Central memory CD8-positive, alpha-beta T cell (primary cell): ENCODE measurements around the gene GPD1L.
A peak's percentile ranks its signal among the peaks of the same experiment; 100 is the strongest.
"Not testable (repeated sequence)": the region's sequence is repeated elsewhere in the genome, so short reads cannot be mapped to it uniquely, and the experiment has no call there.

Experiments used
- ATAC-seq: fragments of 150-1000 bp; cut with Tn5 transposase; replicated peaks from 2 replicates; pipeline ENCODE4 v1.10.0; 2022; ENCODE audit warnings: mild to moderate bottlenecking, moderate FRiP score, moderate number of reproducible peaks; ENCODE audit not compliant: poor library complexity, severe bottlenecking; ENCODE audit errors: extremely low read depth
- DNase-seq, 2 donors: peaks; one replicate each; pipeline ENCODE4 v3.0.0; 2021; ENCODE audit warnings: low spot score in 2 of 2
- H3K27ac Mint-ChIP-seq: one replicate; pipeline ENCODE4 v1.8.0; 2022; ENCODE audit warnings: low read depth, mild to moderate bottlenecking, moderate library complexity, mixed read lengths
- H3K27me3 Mint-ChIP-seq: one replicate; pipeline ENCODE4 v1.8.0; 2022; ENCODE audit warnings: mixed read lengths
- H3K36me3 Mint-ChIP-seq: one replicate; pipeline ENCODE4 v1.8.0; 2022; ENCODE audit warnings: mild to moderate bottlenecking, moderate library complexity, mixed read lengths; ENCODE audit not compliant: insufficient read depth
- H3K4me1 Mint-ChIP-seq: one replicate; pipeline ENCODE4 v1.8.0; 2022; ENCODE audit warnings: mixed read lengths
- H3K4me3 Mint-ChIP-seq: one replicate; pipeline ENCODE4 v1.8.0; 2022; ENCODE audit warnings: mild to moderate bottlenecking, moderate library complexity, mixed read lengths
- H3K9me3 Mint-ChIP-seq: one replicate; pipeline ENCODE4 v1.8.0; 2022; ENCODE audit warnings: mixed read lengths

The GPD1L gene

GRCh38 chr3:32110233-32110760 is 3.9 kb downstream of the GPD1L start:
- H3K27me3 Mint-ChIP-seq: no peaks in the 10 kb centered on the region
- H3K27ac Mint-ChIP-seq: no peak overlapping the region
- DNase-seq: no peak
- H3K9me3 Mint-ChIP-seq: peaks cover 6% of the 10 kb centered on the region
- H3K4me3 Mint-ChIP-seq: no peak overlapping the region
- no peak for ATAC-seq
- peaks cover 8% of the 10 kb centered on the region for H3K36me3 Mint-ChIP-seq
- peaks cover 50% of the 10 kb centered on the region for H3K4me1 Mint-ChIP-seq

- Mint-ChIP-seq H3K27ac (no peak overlapping the region), H3K4me1 (peaks cover 44% of the 10 kb centered on the region), H3K36me3 (peaks cover 6% of the 10 kb centered on the region), H3K9me3 (peaks cover 6% of the 10 kb centered on the region), H3K27me3 (no peaks in the 10 kb centered on the region), H3K4me3 (no peak overlapping the region)
- ATAC-seq: no peak
- no peak for DNase-seq
Measured at GRCh38 chr3:32111560-32111959, 5.1 kb downstream of the GPD1L start.

GRCh38 chr3:32113566-32113965 is 7.1 kb downstream of the GPD1L start:
- peak overlapping the region; percentile 88 for H3K27ac Mint-ChIP-seq
- H3K9me3 Mint-ChIP-seq: peaks cover 6% of the 10 kb centered on the region
- peaks cover 6% of the 10 kb centered on the region for H3K36me3 Mint-ChIP-seq
- H3K4me3 Mint-ChIP-seq: no peak overlapping the region
- ATAC-seq: no peak
- DNase-seq: no peak
- peaks cover 38% of the 10 kb centered on the region for H3K4me1 Mint-ChIP-seq
- no peaks in the 10 kb centered on the region for H3K27me3 Mint-ChIP-seq

GRCh38 chr3:32113981-32114545 is 7.6 kb downstream of the GPD1L start:
- DNase-seq (no peak), ATAC-seq (no peak)
- H3K4me1 Mint-ChIP-seq: peaks cover 39% of the 10 kb centered on the region
- peaks cover 6% of the 10 kb centered on the region for H3K36me3 Mint-ChIP-seq
- H3K27ac Mint-ChIP-seq: peak overlapping the region; percentile 88
- peak overlapping the region; percentile 80 for H3K4me3 Mint-ChIP-seq
- H3K9me3 Mint-ChIP-seq: peaks cover 6% of the 10 kb centered on the region
- H3K27me3 Mint-ChIP-seq: no peaks in the 10 kb centered on the region

GRCh38 chr3:32114546-32115386 is 8.3 kb downstream of the GPD1L start:
- Mint-ChIP-seq H3K4me3 (peak overlapping the region; percentile 80), H3K27ac (peak overlapping the region; percentile 88), H3K4me1 (peaks cover 40% of the 10 kb centered on the region)
- H3K36me3 Mint-ChIP-seq, H3K27me3 Mint-ChIP-seq, H3K9me3 Mint-ChIP-seq: not testable (repeated sequence)
- DNase-seq (peak; percentile 41 to 61), ATAC-seq (peak; percentile 67)

GRCh38 chr3:32117320-32117719 is 10.9 kb downstream of the GPD1L start:
- H3K4me1 Mint-ChIP-seq: peaks cover 45% of the 10 kb centered on the region
- H3K27ac Mint-ChIP-seq: no peak overlapping the region

GRCh38 chr3:32118215-32118614 is 11.8 kb downstream of the GPD1L start:
- Mint-ChIP-seq H3K4me1 (peaks cover 44% of the 10 kb centered on the region), H3K27ac (no peak overlapping the region), H3K27me3 (no peaks in the 10 kb centered on the region), H3K9me3 (peaks cover 6% of the 10 kb centered on the region), H3K4me3 (no peak overlapping the region), H3K36me3 (peaks cover 10% of the 10 kb centered on the region)
- ATAC-seq (no peak), DNase-seq (no peak)

More at GRCh38 chr3:32117320-32117719, 10.9 kb downstream of the GPD1L start:
- DNase-seq (no peak), ATAC-seq (no peak)
- no peaks in the 10 kb centered on the region for H3K27me3 Mint-ChIP-seq
- H3K9me3 Mint-ChIP-seq: peaks cover 6% of the 10 kb centered on the region
- peaks cover 10% of the 10 kb centered on the region for H3K36me3 Mint-ChIP-seq
- H3K4me3 Mint-ChIP-seq: no peak overlapping the region

- H3K36me3 Mint-ChIP-seq: peaks cover 4% of the 10 kb centered on the region
- H3K27ac Mint-ChIP-seq: no peak overlapping the region
- H3K4me3 Mint-ChIP-seq: no peak overlapping the region
- no peaks in the 10 kb centered on the region for H3K9me3 Mint-ChIP-seq
- DNase-seq (no peak), ATAC-seq (no peak)
- peaks cover 31% of the 10 kb centered on the region for H3K4me1 Mint-ChIP-seq
- H3K27me3 Mint-ChIP-seq: no peaks in the 10 kb centered on the region
Measured at GRCh38 chr3:32120471-32120870, 14.1 kb downstream of the GPD1L start.

- DNase-seq (no peak), ATAC-seq (no peak)
- Mint-ChIP-seq H3K36me3 (peaks cover 4% of the 10 kb centered on the region), H3K27ac (no peak overlapping the region), H3K27me3 (no peaks in the 10 kb centered on the region), H3K9me3 (no peaks in the 10 kb centered on the region), H3K4me1 (peaks cover 31% of the 10 kb centered on the region), H3K4me3 (no peak overlapping the region)
Measured at GRCh38 chr3:32121137-32121536, 14.7 kb downstream of the GPD1L start.

GRCh38 chr3:32123620-32124019 is 17.2 kb downstream of the GPD1L start:
- no peak for DNase-seq
- H3K27me3 Mint-ChIP-seq: no peaks in the 10 kb centered on the region
- no peak overlapping the region for H3K4me3 Mint-ChIP-seq
- H3K27ac Mint-ChIP-seq: no peak overlapping the region
- ATAC-seq: no peak
- H3K9me3 Mint-ChIP-seq: no peaks in the 10 kb centered on the region
- H3K36me3 Mint-ChIP-seq: peaks cover 4% of the 10 kb centered on the region
- H3K4me1 Mint-ChIP-seq: peaks cover 27% of the 10 kb centered on the region

- no peak overlapping the region for H3K4me3 Mint-ChIP-seq
- H3K27ac Mint-ChIP-seq: no peak overlapping the region
- DNase-seq: no peak
- H3K27me3 Mint-ChIP-seq: no peaks in the 10 kb centered on the region
- H3K4me1 Mint-ChIP-seq: peaks cover 23% of the 10 kb centered on the region
- no peak for ATAC-seq
- no peaks in the 10 kb centered on the region for H3K9me3 Mint-ChIP-seq
- peaks cover 8% of the 10 kb centered on the region for H3K36me3 Mint-ChIP-seq
Measured at GRCh38 chr3:32125012-32125411, 18.6 kb downstream of the GPD1L start.

GRCh38 chr3:32126305-32127015 is 20.0 kb downstream of the GPD1L start:
- Mint-ChIP-seq H3K27ac (no peak overlapping the region), H3K36me3 (peaks cover 13% of the 10 kb centered on the region), H3K4me3 (no peak overlapping the region), H3K9me3 (no peaks in the 10 kb centered on the region), H3K4me1 (peaks cover 17% of the 10 kb centered on the region), H3K27me3 (no peaks in the 10 kb centered on the region)
- no peak for DNase-seq
- no peak for ATAC-seq
